Fibroblast of lung (primary cell): ENCODE measurements around the gene SNX8. TPM values are rescaled to one million over a fixed set of nuclear protein-coding genes. Genes with fewer than 3 reads are reported as not detected.
"Not testable (repeated sequence)": the region's sequence is repeated elsewhere in the genome, so short reads cannot be mapped to it uniquely, and the experiment has no call there.

ENCODE experiments used
- DNase-seq, 2 donors: peaks; one replicate each; pipeline versions ENCODE4 v3.0.0 to v3.0.0-alpha.2; 2010; ENCODE audit warnings: low read depth in 2 of 2
- H2AFZ ChIP-seq: 2 replicates; pipeline ENCODE4 v1.5.1; 2012; ENCODE audit warnings: low read length, control low read depth, inconsistent platforms
- H3K27ac ChIP-seq: 2 replicates; pipeline ENCODE4 v1.5.1; 2011; ENCODE audit warnings: low read length, control low read depth; ENCODE audit not compliant: insufficient read depth
- H3K27me3 ChIP-seq: 2 replicates; pipeline ENCODE4 v1.5.1; 2011; ENCODE audit warnings: mild to moderate bottlenecking, low read length; ENCODE audit not compliant: control insufficient read depth, insufficient read depth
- H3K36me3 ChIP-seq: 2 replicates; pipeline ENCODE4 v1.5.1; 2011; ENCODE audit warnings: low read length; ENCODE audit not compliant: control insufficient read depth, insufficient read depth
- H3K4me1 ChIP-seq: 2 replicates; pipeline ENCODE4 v1.5.1; 2011; ENCODE audit warnings: low read length; ENCODE audit not compliant: control insufficient read depth, insufficient read depth; ENCODE audit errors: extremely low read depth
- H3K4me2 ChIP-seq: 2 replicates; pipeline ENCODE4 v1.5.1; 2011; ENCODE audit warnings: low read length, control low read depth; ENCODE audit not compliant: insufficient read depth; ENCODE audit errors: extremely low read depth
- H3K4me3 ChIP-seq, 4 experiments: fragments of 200-600 bp in 1 of 4; sonication (generic) in 1 of 4; replicated peaks in 1 of 4; 2 replicates each; pipeline ENCODE4 v1.5.1; 2011 to 2016; ENCODE audit warnings: low read length in 4 of 4, low read depth in 3 of 4, mild to moderate bottlenecking in 3 of 4, control low read depth in 2 of 4, inconsistent platforms in 1 of 4, mixed read lengths in 1 of 4; ENCODE audit not compliant: insufficient read depth in 1 of 4; ENCODE audit errors: control extremely low read depth in 1 of 4
- H3K79me2 ChIP-seq: 2 replicates; pipeline ENCODE4 v1.5.1; 2012; ENCODE audit warnings: mild to moderate bottlenecking, low read length, inconsistent platforms; ENCODE audit not compliant: control insufficient read depth, insufficient read depth
- H3K9ac ChIP-seq: 2 replicates; pipeline ENCODE4 v1.5.1; 2011; ENCODE audit warnings: mild to moderate bottlenecking, low read length, control low read depth; ENCODE audit not compliant: insufficient read depth
- H3K9me3 ChIP-seq: 2 replicates; pipeline ENCODE4 v1.5.1; 2012; ENCODE audit warnings: low read depth, low read length; ENCODE audit not compliant: control insufficient read depth, insufficient read depth
- H4K20me1 ChIP-seq: 2 replicates; pipeline ENCODE4 v1.5.1; 2011; ENCODE audit warnings: low read length; ENCODE audit not compliant: control insufficient read depth, insufficient read depth; ENCODE audit errors: extremely low read depth
- EZH2 ChIP-seq: IDR thresholded peaks from 2 replicates; pipeline ENCODE4 v1.5.1; 2012; ENCODE audit warnings: low read length, control low read depth, mild to moderate bottlenecking; ENCODE audit errors: missing control alignments
- polyA plus RNA-seq, 2 donors: library from polyadenylated mRNA; depleted of rRNA in 1 of 2; stranded (reverse) in 1 of 2; unstranded in 1 of 2; fragments of >200 nt; gene quantifications; 2 replicates each; pipeline ENCODE4 v1.2.1, GENCODE V29; 2011 to 2012; ENCODE audit warnings: missing spikeins in 1 of 2
- total RNA-seq: library from RNA; depleted of rRNA; stranded (reverse); fragments of >200 nt; gene quantifications from 2 replicates; pipeline ENCODE4 v1.2.1, GENCODE V29; 2014
- TF ChIP-seq, protein P1 (sequence below), 2 donors: IDR thresholded peaks in 1 of 2; conservative IDR thresholded peaks in 1 of 2; 1 replicate in 1 of 2; 2 replicates in 1 of 2; pipeline ENCODE4 v1.5.1; 2011 to 2012; ENCODE audit warnings: low read length in 2 of 2, control low read depth in 1 of 2, inconsistent platforms in 1 of 2, low read depth in 1 of 2, mild to moderate bottlenecking in 1 of 2

The SNX8 gene
- total and polyA plus RNA-seq, 2 donors (not counting 1 experiment from before 2014, with no cell fraction given) = 13.2 to 27.4 TPM

DNA sequence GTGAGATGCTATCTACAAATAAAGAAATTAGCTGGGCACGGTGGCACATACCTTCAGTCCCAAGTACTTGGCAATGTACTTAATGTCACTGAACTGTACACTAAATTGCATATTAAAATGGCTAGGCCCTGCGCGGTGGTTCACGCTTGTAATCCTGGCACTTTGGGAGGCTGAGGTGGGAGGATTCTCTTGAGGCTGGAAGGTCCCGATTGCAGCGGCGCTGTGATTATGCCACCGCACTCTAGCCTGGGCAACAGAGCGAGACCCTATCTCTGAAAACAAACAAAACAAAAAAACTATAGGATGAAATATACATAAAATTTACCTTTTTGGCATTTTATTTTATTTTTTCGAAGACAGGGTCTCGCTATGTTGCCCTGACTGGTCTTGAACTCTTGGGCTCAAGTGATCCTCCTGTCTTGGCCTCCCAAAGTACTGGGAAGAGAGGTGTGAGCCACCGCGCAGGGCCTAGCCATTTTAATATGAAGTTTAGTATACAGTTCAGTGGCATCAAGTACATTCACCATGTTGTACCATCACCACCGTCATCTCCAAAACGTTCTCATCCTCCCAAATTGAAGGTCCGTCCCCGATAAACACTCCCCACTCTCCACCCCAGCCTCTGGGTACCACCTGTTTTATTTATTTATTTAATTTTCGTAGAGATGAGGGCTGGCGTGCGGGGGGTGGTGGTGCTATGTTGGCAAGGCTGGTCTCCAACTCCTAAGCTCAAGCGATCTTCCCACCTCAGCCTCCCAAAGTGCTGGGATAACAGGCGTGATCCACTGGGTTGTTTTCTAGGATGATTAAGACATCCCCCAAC, 39.1 kb upstream of the SNX8 start:
- H3K4me2 ChIP-seq = peak overlapping the region; percentile 53
- no peak for DNase-seq
- H3K4me1 ChIP-seq = no peaks in the 10 kb centered on the region
- H3K27me3 ChIP-seq = no peaks in the 10 kb centered on the region
- TF ChIP-seq, protein P1, sequence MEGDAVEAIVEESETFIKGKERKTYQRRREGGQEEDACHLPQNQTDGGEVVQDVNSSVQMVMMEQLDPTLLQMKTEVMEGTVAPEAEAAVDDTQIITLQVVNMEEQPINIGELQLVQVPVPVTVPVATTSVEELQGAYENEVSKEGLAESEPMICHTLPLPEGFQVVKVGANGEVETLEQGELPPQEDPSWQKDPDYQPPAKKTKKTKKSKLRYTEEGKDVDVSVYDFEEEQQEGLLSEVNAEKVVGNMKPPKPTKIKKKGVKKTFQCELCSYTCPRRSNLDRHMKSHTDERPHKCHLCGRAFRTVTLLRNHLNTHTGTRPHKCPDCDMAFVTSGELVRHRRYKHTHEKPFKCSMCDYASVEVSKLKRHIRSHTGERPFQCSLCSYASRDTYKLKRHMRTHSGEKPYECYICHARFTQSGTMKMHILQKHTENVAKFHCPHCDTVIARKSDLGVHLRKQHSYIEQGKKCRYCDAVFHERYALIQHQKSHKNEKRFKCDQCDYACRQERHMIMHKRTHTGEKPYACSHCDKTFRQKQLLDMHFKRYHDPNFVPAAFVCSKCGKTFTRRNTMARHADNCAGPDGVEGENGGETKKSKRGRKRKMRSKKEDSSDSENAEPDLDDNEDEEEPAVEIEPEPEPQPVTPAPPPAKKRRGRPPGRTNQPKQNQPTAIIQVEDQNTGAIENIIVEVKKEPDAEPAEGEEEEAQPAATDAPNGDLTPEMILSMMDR (conservative IDR thresholded peaks at IDR 0.05 in 1 of 2, IDR thresholded peaks at IDR 0.05 in 1 of 2; ENCODE audit: low read depth in 1 of 2, low read length in 2 of 2) = no peak
- no peak for TF ChIP-seq EZH2
- peak overlapping the region; percentile 9 for H2AFZ ChIP-seq
- H3K4me3 ChIP-seq = peak overlapping the region; percentile 49 to 92 (median 89)
- H3K36me3 ChIP-seq = peaks cover 5% of the 10 kb centered on the region
- no peaks in the 10 kb centered on the region for H3K9me3 ChIP-seq
- H4K20me1 ChIP-seq = no peaks in the 10 kb centered on the region
- peak overlapping the region; percentile 99 for H3K27ac ChIP-seq
- H3K79me2 ChIP-seq = peaks cover 38% of the 10 kb centered on the region
- H3K9ac ChIP-seq = no peak overlapping the region

DNA sequence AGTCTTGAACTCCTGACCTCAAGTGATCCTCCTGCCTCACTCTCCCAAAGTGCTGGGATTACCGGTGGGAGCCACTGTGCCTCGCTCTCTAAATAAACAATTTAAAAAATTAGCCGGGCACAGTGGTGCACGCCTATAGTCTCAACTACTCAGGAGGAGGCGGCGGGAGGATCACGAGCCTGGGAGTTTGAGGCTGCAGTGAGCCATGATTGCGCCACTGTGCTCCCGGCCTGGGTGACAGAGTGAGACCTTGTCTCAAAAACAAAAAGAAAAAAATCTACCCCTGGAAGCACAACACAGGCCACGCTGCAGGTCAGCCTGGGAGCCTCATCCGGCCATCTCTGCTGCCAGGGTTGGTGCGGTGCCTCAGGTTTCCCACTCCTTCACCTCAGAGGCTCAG, 36.6 kb upstream of the SNX8 start:
- Histone ChIP-seq H3K79me2 (peaks cover 14% of the 10 kb centered on the region), H3K4me2 (no peak overlapping the region), H3K4me3 (no peak overlapping the region), H3K27me3 (no peaks in the 10 kb centered on the region), H3K9me3 (no peaks in the 10 kb centered on the region), H4K20me1 (no peaks in the 10 kb centered on the region), H3K36me3 (no peaks in the 10 kb centered on the region), H2AFZ (no peak overlapping the region), H3K27ac (no peak overlapping the region), H3K9ac (no peak overlapping the region), H3K4me1 (peaks cover 2% of the 10 kb centered on the region)
- no peak for TF ChIP-seq EZH2
- TF ChIP-seq, protein P1 (conservative IDR thresholded peaks at IDR 0.05 in 1 of 2, IDR thresholded peaks at IDR 0.05 in 1 of 2; ENCODE audit: low read depth in 1 of 2, low read length in 2 of 2) = no peak
- DNase-seq = no peak

GRCh38 chr7:2350055-2350454, 35.8 kb upstream of the SNX8 start:
- Histone ChIP-seq H2AFZ (no peak overlapping the region), H3K4me3 (no peak overlapping the region), H3K79me2 (peaks cover 6% of the 10 kb centered on the region), H3K4me1 (peaks cover 2% of the 10 kb centered on the region), H3K9ac (no peak overlapping the region), H3K27ac (no peak overlapping the region), H3K9me3 (no peaks in the 10 kb centered on the region), H4K20me1 (no peaks in the 10 kb centered on the region), H3K36me3 (no peaks in the 10 kb centered on the region), H3K27me3 (no peaks in the 10 kb centered on the region), H3K4me2 (no peak overlapping the region)
- no peak for DNase-seq
- TF ChIP-seq, protein P1 (conservative IDR thresholded peaks at IDR 0.05 in 1 of 2, IDR thresholded peaks at IDR 0.05 in 1 of 2; ENCODE audit: low read depth in 1 of 2, low read length in 2 of 2) = no peak
- TF ChIP-seq EZH2 = no peak

DNA sequence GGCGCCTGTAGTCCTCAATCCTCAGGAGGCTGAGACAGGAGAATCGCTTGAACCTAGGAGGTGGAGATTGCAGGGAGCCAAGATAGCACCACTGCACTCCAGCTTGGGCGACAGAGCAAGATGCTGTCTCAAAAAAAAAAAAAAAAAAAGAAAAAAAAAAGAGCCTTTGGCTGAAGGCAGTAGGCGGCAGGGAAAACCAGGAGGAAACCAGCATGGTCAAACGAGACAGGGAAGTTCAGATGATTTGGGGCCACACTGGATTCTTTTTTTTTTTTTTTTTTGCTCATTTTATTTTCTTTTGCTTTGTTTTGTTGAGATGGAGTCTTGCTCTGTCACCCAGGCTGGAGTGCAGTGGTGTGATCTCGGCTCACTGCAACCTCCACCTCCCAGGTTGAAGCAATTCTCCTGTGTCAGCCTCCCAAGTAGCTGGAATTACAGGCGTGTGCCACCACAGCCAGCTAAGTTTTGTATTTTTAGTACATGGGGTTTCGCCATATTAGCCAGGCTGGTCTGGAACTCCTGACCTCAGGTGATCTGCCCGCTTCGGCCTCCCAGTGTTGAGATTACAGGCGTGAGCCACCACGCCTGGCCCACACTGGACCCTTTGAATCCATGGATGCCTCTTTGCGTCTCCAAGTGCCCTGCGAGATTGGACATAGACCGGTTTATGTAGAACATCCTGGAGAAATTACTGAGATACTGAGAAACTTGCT, 33.3 kb upstream of the SNX8 start:
- H3K4me3 ChIP-seq, H4K20me1 ChIP-seq, H3K27me3 ChIP-seq, DNase-seq, H3K9me3 ChIP-seq, H3K36me3 ChIP-seq, H3K4me1 ChIP-seq, H3K79me2 ChIP-seq, H3K27ac ChIP-seq, H3K9ac ChIP-seq: not testable (repeated sequence)
- peak overlapping the region; percentile 63 for H3K4me2 ChIP-seq
- peak overlapping the region; percentile 68 for H2AFZ ChIP-seq
